ENCODE results near the gene RHBDF1. TPM values are rescaled to one million over a fixed set of nuclear protein-coding genes. Genes with fewer than 3 reads are reported as not detected.

The RHBDF1 gene
- total RNA-seq, 4 donors from 2014 or later, result 13.3 to 38.3 (median 24.2) TPM

- WGBS, 2 donors, result 96% methylated on average over 5 of the region's 5 CpGs
Observed at GRCh38 chr16:94918-95265, 22.5 kb upstream of the RHBDF1 start.

DNA sequence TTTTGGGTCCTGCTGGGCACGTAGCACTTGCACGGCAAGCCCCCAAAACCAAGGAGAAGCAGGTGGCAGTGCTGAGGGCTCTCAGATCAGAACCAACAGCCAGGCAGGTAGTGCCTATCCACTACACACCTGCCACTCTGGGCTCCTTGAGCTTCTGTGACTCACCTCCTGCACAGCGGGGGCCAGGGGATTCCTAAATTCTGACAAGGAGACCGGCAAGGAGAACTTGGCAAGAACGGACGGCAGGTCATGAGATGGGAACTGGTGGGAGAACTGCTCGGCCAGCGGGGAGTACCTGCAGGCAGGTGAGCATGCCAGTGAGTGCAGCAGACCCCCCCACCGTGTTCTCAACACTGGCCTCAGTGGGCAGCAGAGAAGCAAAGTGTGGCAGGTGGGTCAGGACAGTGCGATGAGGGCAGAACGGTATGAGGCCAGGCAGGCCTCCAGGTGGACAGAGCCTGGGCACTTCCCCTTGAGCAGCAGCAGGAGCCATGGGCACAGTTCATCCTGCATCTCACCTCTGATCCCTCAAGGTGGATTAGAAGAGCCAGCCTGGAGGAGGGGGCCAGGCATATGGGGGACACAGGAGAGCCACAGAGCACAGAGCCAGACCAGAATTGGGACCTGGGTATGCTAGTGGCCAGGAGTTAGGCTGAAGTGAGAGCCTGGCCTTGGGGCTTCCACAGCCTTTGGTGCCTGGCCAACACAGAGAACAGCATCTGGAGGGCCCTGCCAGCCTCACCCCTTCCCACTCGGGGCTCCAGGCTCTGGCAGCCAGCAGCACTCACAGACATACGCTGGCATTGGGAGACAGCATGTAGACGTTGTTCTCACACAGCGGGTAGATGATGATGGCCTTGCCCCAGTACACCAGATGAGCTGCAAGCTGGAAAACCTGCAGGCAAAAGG lies 20.3 kb upstream of the RHBDF1 start:
- H3K27ac ChIP-seq, result no peak overlapping the region
- H3K36me3 ChIP-seq, result peaks cover 11 to 63% (median 17%) of the 10 kb centered on the region in 3 donors
- H3K27me3 ChIP-seq, result no peaks in the 10 kb centered on the region
- H3K4me3 ChIP-seq, result no peak overlapping the region
- intact Hi-C loops (cut with DNase I), result no loop called here
- H3K4me1 ChIP-seq, result peaks cover 0 to 24% (median 5%) of the 10 kb centered on the region in 3 donors
- DNase-seq, result no peak
- TF ChIP-seq CTCF (IDR thresholded peaks at IDR 0.05), result no peak
- TF ChIP-seq POLR2A (IDR thresholded peaks at IDR 0.05), result no peak
- WGBS, 2 donors, result 52 to 76% methylated on average over 6 to 14 of the region's 15 CpGs
- no peaks in the 10 kb centered on the region for H3K9me3 ChIP-seq

More at GRCh38 chr16:94918-95265, 22.5 kb upstream of the RHBDF1 start:
- H3K4me1 ChIP-seq, result peaks cover 0 to 25% (median 5%) of the 10 kb centered on the region in 3 donors
- DNase-seq, result no peak
- intact Hi-C loops (cut with DNase I), result no loop called here
- H3K9me3 ChIP-seq, result no peaks in the 10 kb centered on the region
- H3K27me3 ChIP-seq, result no peaks in the 10 kb centered on the region
- peaks cover 6 to 59% (median 9%) of the 10 kb centered on the region in 3 donors for H3K36me3 ChIP-seq
- H3K27ac ChIP-seq, result no peak overlapping the region
- no peak overlapping the region for H3K4me3 ChIP-seq
- TF ChIP-seq CTCF (IDR thresholded peaks at IDR 0.05) (no peak), POLR2A (IDR thresholded peaks at IDR 0.05) (no peak)

- no peak overlapping the region for H3K4me3 ChIP-seq
- H3K9me3 ChIP-seq, result no peaks in the 10 kb centered on the region
- H3K36me3 ChIP-seq, result peaks cover 16 to 72% (median 24%) of the 10 kb centered on the region in 3 donors
- WGBS, 2 donors, result 32 to 46% methylated on average over 9 of the region's 9 CpGs
- H3K27ac ChIP-seq, result no peak overlapping the region
- intact Hi-C loops (cut with DNase I), result no loop called here
- DNase-seq, result no peak
- H3K4me1 ChIP-seq, result peaks cover 0 to 13% (median 0%) of the 10 kb centered on the region in 3 donors
- TF ChIP-seq POLR2A (IDR thresholded peaks at IDR 0.05) (no peak), CTCF (IDR thresholded peaks at IDR 0.05) (no peak)
- no peaks in the 10 kb centered on the region for H3K27me3 ChIP-seq
Observed at GRCh38 chr16:91484-91883, 19.1 kb upstream of the RHBDF1 start.

- 39 to 90% methylated on average over 2 to 10 of the region's 30 CpGs for WGBS, 2 donors
- peaks cover 17 to 88% (median 27%) of the 10 kb centered on the region in 3 donors for H3K36me3 ChIP-seq
- peaks cover 8 to 31% (median 15%) of the 10 kb centered on the region in 3 donors for H3K4me1 ChIP-seq
- TF ChIP-seq POLR2A (IDR thresholded peaks at IDR 0.05) (no peak), CTCF (IDR thresholded peaks at IDR 0.05) (no peak)
- no peaks in the 10 kb centered on the region for H3K9me3 ChIP-seq
- H3K27me3 ChIP-seq, result no peaks in the 10 kb centered on the region
- intact Hi-C loops (cut with DNase I), result no loop called here
- DNase-seq, result no peak
- no peak overlapping the region for H3K27ac ChIP-seq
- no peak overlapping the region for H3K4me3 ChIP-seq
Observed at GRCh38 chr16:89391-90302, 17.2 kb upstream of the RHBDF1 start.
